ENCODE data around the gene C17orf113. TPM values are rescaled to one million over a fixed set of nuclear protein-coding genes. Genes with fewer than 3 reads are reported as not detected.
"Not testable (repeated sequence)": the region's sequence is repeated elsewhere in the genome, so short reads cannot be mapped to it uniquely, and the experiment has no call there.

C17orf113 gene
- polyA plus RNA-seq, 4 donors = 3.1 to 6.0 (median 3.3) TPM

GRCh38 chr17:42042598-42043319 is 7.6 kb downstream of the C17orf113 start:
- no peak for DNase-seq (ENCODE audit: low read depth in 4 of 4, low spot score in 3 of 4)

- no peak for DNase-seq (ENCODE audit: low read depth in 4 of 4, low spot score in 3 of 4)
These were observed 8.8 kb downstream of the C17orf113 start for GRCh38 chr17:42041619-42042018.

GRCh38 chr17:42040818-42041217 is 9.6 kb downstream of the C17orf113 start:
- no peak for DNase-seq (ENCODE audit: low read depth in 4 of 4, low spot score in 3 of 4)

GRCh38 chr17:42039794-42040763 is 10.3 kb downstream of the C17orf113 start:
- DNase-seq (ENCODE audit: low read depth in 4 of 4, low spot score in 3 of 4) = no peak

- no peak for DNase-seq (ENCODE audit: low read depth in 4 of 4, low spot score in 3 of 4)
These were observed 12.0 kb downstream of the C17orf113 start for GRCh38 chr17:42038221-42038973.

- DNase-seq (ENCODE audit: low read depth in 4 of 4, low spot score in 3 of 4) = no peak
These were observed 16.3 kb downstream of the C17orf113 start for GRCh38 chr17:42034059-42034458.

- DNase-seq (ENCODE audit: low read depth in 4 of 4, low spot score in 3 of 4) = no peak
These were observed 18.8 kb downstream of the C17orf113 start for GRCh38 chr17:42031584-42031983.

- DNase-seq (ENCODE audit: low read depth in 4 of 4, low spot score in 3 of 4) = no peak
These were observed 21.6 kb downstream of the C17orf113 start for GRCh38 chr17:42028791-42029127.

- no peak for DNase-seq (ENCODE audit: low read depth in 4 of 4, low spot score in 3 of 4)
These were observed 22.2 kb downstream of the C17orf113 start for GRCh38 chr17:42027961-42028790.

- no peak for DNase-seq (ENCODE audit: low read depth in 4 of 4, low spot score in 3 of 4)
These were observed 22.9 kb downstream of the C17orf113 start for GRCh38 chr17:42027590-42027889.

GRCh38 chr17:42026857-42027589 is 23.4 kb downstream of the C17orf113 start:
- no peak for DNase-seq (ENCODE audit: low read depth in 4 of 4, low spot score in 3 of 4)

- DNase-seq (ENCODE audit: low read depth in 4 of 4, low spot score in 3 of 4) = no peak
These were observed 24.5 kb downstream of the C17orf113 start for GRCh38 chr17:42025936-42026335.

GRCh38 chr17:42025191-42025579 is 25.2 kb downstream of the C17orf113 start:
- no peak for DNase-seq (ENCODE audit: low read depth in 4 of 4, low spot score in 3 of 4)

- no peak for DNase-seq (ENCODE audit: low read depth in 4 of 4, low spot score in 3 of 4)
These were observed 26.7 kb downstream of the C17orf113 start for GRCh38 chr17:42023524-42024349.

- DNase-seq (ENCODE audit: low read depth in 4 of 4, low spot score in 3 of 4) = not testable (repeated sequence)
These were observed 29.6 kb downstream of the C17orf113 start for GRCh38 chr17:42020845-42021244.

GRCh38 chr17:42019509-42020404 is 30.6 kb downstream of the C17orf113 start, which contains the start of gene NKIRAS2:
TSS of gene NKIRAS2 (plus strand) at chr17:42020090. CDS start at chr17:42021578, 1,488 bp downstream.
- DNase-seq (ENCODE audit: low read depth in 4 of 4, low spot score in 3 of 4) = peak; percentile 57 to 72 (median 67)

GRCh38 chr17:42018988-42019387 is 31.4 kb downstream of the C17orf113 start:
- no peak for DNase-seq (ENCODE audit: low read depth in 4 of 4, low spot score in 3 of 4)

- DNase-seq (ENCODE audit: low read depth in 4 of 4, low spot score in 3 of 4) = no peak
These were observed 32.1 kb downstream of the C17orf113 start for GRCh38 chr17:42018339-42018738.
